ENCODE data around the gene TMEM107.
A peak's percentile ranks its signal among the peaks of the same experiment; 100 is the strongest.

Gene TMEM107

DNA sequence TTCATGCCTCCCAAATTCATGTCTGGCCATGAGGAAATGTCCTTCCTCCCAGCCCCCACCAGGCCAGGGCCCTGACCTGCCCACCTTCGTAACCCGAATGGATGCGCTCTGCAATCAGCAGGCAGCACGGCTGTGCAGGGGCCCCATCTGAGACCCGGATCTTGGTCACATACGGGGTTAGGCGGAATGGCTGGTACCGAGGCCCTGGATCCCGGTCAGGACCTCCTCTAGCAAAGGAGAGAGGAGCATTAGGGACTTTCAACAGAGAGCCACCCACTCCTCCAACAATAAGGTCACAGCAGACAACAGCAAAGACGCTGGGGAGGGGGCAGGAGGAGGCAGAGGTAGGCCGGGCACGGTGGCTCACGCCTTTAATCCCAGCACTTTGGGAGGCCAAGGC is 27.6 kb downstream of the TMEM107 start:
- no peak for FAIRE-seq

- no peak for FAIRE-seq
These were observed 28.3 kb downstream of the TMEM107 start for GRCh38 chr17:8147805-8148404.

- FAIRE-seq, result no peak
These were observed 28.9 kb downstream of the TMEM107 start for GRCh38 chr17:8147141-8147804.

DNA sequence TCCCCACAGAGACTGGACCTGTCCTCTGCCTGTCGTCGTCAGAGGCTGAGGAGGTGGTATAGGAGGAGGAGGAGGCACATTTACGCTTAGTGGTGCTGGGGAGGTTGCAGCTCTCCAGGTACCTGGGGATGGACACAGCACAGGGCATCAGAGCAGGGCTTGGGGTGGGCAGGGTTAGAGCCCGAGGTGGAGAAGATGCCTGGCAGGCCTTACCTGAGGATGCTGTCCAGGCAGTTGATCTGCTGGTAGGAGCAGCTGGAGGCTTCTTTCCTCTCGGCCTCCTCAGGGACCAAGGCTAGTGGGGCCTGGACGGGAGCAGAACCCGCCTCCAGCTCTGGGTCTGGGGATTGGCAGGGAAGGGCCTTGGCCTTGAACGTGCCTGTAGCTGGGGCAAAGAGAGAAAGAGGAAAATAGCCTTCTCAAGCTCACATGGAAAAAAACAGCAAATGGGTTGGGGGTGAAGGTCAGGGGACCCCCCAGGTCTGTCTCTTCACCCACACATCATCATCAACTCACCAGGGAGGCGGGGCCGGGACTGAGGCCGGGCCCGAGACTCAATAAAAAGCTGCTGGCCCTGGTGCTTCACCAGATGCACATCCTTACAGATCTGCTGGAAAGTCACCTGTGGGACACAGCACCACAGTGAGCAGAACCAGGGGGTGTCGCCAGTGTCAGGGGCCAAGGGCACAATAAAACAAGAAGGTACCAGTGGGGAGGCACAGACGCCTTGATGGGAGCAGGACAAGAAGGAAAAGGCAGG is 29.6 kb downstream of the TMEM107 start:
- no peak for FAIRE-seq

DNA sequence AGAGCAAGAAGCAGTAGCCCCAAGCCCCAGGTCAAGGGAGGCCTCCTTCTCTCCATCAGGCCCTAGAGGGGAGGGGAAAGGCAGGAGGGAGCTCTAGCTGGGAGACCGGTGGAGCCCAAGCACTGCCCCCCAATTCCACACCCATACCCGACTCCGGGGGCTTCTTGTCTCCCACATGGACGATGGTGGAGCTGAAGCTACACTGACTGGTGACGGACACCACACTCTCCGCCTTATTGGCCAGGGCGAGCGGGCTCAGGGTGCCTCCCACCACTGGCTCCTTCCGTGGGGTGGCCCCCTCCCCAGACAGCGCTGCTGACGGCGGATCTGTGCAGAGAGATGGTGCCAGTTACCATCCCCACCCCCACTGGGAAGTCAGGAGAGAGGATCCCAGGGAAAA is 30.4 kb downstream of the TMEM107 start:
- FAIRE-seq, result no peak

GRCh38 chr17:8144401-8145231 is 31.6 kb downstream of the TMEM107 start:
- FAIRE-seq, result no peak

DNA sequence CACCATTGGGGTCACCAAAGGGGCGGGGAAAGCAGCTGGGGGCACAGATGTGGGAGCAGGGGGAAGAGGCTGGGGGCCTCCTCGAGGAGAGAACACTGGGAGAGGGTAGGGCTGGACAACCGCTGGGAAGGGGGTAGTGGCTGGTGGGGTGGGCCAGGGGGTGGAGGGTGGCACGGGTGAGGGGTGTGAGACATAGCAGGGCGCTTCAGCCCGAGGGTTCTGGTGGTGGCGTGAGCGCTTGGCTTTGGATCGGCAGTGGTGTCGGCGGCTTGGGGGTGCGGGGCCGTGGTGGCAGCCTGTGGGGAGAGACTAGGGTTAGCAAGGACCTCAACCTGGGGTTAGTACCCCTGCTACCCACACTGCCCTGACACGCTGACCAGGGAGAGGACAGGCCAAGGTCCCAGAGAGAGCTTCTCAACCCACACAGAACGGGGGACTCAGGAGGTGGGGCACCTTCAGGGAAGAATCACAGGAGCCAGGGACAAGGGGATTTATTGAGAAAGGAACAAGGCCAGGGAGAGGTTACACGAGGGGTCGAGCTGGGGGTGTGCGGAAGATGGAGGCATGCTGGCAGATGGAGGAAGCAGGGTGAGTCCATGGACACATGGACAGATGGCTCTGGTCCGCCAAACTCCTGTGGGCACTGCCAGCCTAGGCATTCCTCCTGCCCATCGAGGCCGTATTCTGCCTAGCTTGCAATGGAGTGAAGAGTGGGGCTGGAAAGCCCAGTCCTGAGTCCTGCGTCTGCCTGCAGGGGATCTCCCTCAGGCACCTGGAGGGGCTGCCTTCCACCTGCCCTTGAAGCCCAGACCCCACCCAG is 32.4 kb downstream of the TMEM107 start:
- FAIRE-seq, result no peak

- FAIRE-seq, result no peak
These were observed 33.1 kb downstream of the TMEM107 start for GRCh38 chr17:8142887-8143580.

GRCh38 chr17:8142158-8142886 is 33.9 kb downstream of the TMEM107 start:
- no peak for FAIRE-seq

- FAIRE-seq, result no peak
These were observed 34.4 kb downstream of the TMEM107 start for GRCh38 chr17:8141741-8142140.

DNA sequence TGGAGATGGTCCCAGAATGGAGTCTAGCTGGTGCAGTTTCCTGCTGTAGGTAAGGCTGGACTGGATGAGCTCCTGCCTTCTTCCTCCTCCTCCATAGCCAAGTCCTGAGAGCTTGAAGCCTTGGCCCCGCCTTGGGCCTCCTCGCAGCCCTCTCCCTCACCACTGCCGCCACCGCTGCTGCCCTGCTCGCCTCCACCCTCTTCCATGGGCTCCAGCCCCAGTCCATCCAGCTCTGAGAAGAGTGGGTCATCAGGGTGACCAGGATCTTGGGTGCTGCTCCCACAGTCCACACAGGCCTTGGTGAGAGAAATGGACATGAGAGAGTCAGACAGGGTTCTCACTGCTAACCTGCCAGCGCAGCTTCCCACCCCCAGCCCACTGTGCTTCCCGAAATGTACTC is 35.1 kb downstream of the TMEM107 start:
- no peak for FAIRE-seq

DNA sequence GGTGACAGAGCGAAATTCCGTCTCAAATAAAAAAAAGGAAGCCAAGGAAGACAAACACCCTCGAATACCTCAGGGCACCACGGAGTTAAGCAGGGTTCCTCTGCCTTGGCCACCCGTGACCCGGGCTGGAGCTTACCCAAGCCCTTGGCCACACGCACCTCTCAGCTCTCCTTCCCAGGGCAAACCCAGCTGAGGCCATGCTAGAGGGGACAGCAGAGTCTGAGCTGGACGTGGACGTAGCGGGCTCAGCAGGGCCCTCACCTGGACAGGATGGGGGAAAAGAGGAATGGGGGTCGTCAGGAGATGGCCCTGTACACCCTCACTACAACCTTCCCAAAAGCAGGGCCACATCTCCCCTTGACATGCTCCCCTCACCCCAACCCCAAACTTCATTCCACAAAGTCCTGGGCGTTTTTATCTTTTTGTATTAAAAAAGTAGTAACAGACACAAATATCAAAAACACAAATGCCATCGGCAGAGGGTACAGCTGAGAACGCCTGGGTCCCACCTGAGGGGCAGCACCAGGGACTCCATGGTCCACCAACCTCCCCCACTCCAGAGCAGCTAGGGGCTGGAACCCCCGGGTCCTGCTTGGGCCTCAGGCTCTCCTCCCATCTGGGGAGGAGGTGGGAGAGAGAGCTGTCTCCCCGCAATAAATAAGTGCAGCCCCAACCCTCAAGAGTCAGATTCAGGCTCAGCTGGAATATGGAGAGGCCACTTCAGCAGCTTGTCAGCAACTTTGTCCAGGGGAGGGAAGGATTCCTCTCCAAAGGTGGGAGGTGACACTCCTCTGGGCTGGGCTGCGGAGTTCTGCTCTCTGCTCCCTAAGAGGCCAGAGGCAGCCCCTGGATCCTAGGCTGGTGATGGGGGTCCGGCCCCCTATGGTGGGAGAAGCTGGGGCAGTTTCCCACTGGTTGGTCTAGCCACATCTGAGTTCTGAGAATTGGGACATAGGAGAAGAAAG is 35.8 kb downstream of the TMEM107 start:
- FAIRE-seq, result no peak

DNA sequence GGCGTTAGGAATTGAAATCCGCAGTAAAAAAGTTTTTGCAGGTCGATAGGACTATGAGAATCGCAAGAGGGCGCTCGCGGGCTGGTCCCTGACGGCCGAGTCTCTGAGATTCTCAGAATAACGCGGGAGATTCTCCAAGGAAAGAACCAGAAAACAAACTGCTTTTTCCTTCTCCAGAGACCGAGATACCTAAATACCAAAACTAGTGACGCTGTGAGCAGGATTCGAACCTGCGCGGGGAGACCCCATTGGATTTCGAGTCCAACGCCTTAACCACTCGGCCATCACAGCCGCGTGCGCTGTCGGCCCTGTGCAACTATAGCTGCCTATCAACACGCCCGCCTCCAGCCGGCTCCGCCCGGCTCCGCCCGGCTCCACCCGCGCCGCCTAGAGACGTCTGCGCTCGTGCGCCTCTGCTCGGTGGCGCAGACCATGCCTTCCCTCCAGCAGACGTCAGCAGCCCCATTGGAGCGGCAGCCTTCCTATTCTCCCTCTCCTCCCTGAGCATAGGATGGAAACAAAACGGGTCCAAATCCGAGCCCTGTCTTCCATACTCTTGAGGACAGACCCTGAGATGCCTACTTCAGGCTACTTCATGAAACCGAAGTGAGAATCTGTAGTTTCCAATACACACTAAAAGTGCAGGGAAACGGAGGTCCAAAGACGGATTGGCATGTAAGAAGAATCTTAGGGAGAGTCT is 37.4 kb downstream of the TMEM107 start:
- FAIRE-seq, result peak; percentile 97

DNA sequence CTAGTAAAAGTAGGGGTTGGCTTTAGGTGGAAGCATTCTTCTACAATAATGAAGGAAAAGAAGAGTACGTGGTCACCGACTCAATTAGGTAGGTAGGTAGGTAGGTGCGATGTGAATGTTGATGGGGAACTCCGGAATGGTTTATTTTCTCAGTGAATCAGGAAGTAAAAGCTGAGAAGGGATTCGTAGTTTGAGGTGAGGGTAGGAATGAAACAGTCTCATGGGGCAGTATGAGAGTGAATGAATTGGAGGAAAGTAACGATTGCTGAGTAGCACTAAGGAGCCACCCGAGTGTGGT is 37.9 kb downstream of the TMEM107 start:
- no peak for FAIRE-seq

DNA sequence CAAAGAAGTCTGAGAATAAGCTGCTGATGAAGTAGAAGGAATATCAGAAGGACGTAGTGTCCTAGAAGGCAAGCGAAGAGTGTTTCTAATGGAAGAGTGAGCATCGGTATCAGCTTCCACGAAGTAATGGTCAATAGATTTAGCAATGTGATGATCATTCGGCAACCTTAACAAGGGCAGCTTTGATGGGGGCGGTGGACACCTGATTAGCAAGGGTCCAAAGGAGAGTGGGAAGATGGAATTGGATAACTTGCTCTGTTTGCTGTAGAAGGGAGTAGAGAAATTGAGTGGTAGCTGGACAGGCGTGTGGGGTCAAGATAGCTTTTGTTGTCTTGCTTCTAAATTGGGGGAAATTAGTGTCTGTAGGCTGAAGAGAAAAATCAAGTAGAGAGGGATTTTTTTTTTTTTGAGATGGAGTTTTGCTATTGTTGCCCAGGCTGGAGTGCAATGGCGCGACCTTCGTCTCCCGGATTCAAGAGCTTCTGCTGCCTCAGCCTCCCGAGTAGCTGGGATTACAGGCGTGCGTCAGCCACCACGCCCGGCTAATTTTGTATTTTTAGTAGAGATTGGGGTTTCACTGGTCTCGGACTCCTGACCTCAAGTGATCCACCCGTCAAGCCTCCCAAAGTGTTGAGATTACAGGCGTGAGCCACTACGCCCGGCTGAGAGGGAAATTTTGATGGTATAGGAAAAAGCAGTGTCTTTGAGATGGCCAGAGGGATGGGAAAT is 38.4 kb downstream of the TMEM107 start:
- no peak for FAIRE-seq

GRCh38 chr17:8133941-8134340 is 42.2 kb downstream of the TMEM107 start:
- no peak for FAIRE-seq

GRCh38 chr17:8133399-8133798 is 42.8 kb downstream of the TMEM107 start:
- no peak for FAIRE-seq

- no peak for FAIRE-seq
These were observed 44.2 kb downstream of the TMEM107 start for GRCh38 chr17:8131844-8132441.
